Endometrial microvascular endothelial cells (primary cell): ENCODE measurements around the gene TRIM28. TPM values are rescaled to one million over a fixed set of nuclear protein-coding genes. Genes with fewer than 3 reads are reported as not detected.
"Not testable (repeated sequence)": the region's sequence is repeated elsewhere in the genome, so short reads cannot be mapped to it uniquely, and the experiment has no call there.

Experiments
- in situ Hi-C: cut with HindIII; loops from 2 replicates; pipeline ENCODE4 v1.10.0; 2017; ENCODE audit warnings: low sequenced_read_pairs, low pct_unique_long_range_greater_than_20kb; ENCODE audit errors: inconsistent ontology term
- total RNA-seq: library from RNA; depleted of rRNA; stranded (reverse); fragments of >200 nt; gene quantifications from one replicate; pipeline ENCODE4 v1.2.3, GENCODE V29; 2015; ENCODE audit errors: inconsistent ontology term

TRIM28 gene
- total RNA-seq, 1 donor from 2014 or later: 420 TPM

DNA sequence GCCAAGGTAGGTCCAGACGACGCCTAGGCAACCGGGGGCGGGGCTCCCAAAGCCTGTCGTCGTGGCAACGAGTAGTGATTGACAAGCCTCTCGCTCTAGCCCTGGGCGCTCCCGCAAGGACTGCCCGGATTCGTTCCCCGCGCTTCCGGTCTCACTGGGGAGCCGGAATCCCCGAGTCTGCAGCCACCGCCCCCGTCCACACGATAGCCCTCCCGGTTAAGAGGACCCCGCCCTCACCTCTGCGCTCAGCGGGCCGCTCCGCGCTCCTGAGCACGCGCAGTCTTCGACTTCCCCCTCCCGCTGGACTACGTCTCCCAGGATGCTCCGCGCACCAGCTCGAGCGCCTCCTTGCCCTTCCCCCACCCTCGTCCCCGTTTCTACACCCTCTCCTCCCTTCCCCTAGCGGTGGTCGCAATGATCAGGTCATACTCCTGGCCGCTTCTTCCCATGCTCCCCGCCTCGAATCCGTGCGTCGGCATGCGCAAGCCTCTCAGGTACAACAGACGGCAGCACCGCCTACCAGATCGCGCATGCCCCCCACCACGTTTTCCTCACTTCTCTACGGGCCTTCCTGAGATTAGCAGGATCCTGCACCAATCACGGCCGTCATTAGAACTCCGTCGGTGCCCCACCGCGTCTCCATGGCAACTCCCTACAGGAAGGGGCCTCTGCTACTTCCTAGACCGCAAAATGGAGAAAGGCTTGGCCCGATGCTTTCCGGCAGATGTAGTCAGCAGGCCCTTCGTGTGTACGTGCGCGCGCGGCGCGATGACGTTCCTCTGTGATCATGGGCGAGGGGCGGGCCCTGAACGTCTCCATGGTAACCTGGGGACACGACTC lies 29.2 kb downstream of the TRIM28 start, which contains the start of gene MZF1:
MZF1 (minus strand) TSS at position 518 of the 840 bp plus-strand sequence. CDS start 1,946 bp downstream, outside the sequence.
- in situ Hi-C loops: no loop called here

- in situ Hi-C loops: no loop called here
Observed at GRCh38 chr19:58573658-58574164, 29.8 kb downstream of the TRIM28 start.

GRCh38 chr19:58575183-58576041 lies 31.5 kb downstream of the TRIM28 start:
- in situ Hi-C loops: no loop called here

- in situ Hi-C loops: not testable (repeated sequence)
Observed at GRCh38 chr19:58577581-58577980, 33.7 kb downstream of the TRIM28 start.

- in situ Hi-C loops: no loop called here
Observed at GRCh38 chr19:58578012-58578925, 34.4 kb downstream of the TRIM28 start.

GRCh38 chr19:58579473-58580142 lies 35.7 kb downstream of the TRIM28 start:
- in situ Hi-C loops: no loop called here

DNA sequence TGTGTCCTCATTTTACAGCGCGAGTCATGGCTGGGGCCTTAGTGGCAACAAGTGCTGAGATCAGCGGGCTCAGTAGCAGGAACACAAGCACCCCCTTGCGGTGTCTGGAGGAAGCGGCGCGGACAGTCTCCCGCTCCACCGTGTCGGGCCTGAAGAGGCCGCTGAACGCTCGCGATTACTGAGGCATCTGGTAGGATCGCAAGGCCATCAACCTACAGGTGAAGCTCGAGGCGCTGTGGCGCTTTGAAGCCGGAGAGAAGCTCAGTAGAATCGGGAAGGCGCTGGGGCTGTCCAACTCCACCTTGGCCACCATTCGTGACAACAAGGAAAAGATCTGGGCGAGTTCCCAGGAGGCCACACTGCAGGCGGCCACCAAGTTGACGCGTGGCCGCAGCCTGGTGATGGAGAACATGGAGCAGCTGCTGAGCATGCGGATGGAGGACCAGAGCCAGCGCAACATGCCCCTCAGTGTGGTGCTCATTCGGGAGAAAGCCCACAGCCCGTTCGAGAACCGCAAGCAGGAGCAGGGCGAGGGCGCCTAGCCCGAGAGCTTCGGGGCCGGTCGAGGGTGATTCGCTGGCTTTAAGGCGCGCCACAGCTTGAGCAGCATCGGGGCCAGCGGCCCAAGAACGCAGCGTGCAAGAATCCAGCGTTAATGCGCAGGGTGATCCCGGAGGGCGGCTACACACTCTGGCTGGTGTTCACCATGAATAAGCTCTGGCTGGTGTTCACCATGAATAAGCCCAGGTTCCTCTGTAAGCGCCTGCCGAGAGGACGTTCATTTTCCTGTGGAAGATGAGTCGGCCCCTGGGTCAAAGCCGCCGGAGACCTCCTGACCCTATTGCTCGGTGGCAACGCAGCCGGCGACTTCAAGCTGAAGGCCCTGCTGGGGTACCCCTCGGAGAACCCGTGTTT lies 37.6 kb downstream of the TRIM28 start:
- in situ Hi-C loops: no loop called here

- in situ Hi-C loops: no loop called here
Observed at GRCh38 chr19:58582985-58583384, 39.1 kb downstream of the TRIM28 start.

DNA sequence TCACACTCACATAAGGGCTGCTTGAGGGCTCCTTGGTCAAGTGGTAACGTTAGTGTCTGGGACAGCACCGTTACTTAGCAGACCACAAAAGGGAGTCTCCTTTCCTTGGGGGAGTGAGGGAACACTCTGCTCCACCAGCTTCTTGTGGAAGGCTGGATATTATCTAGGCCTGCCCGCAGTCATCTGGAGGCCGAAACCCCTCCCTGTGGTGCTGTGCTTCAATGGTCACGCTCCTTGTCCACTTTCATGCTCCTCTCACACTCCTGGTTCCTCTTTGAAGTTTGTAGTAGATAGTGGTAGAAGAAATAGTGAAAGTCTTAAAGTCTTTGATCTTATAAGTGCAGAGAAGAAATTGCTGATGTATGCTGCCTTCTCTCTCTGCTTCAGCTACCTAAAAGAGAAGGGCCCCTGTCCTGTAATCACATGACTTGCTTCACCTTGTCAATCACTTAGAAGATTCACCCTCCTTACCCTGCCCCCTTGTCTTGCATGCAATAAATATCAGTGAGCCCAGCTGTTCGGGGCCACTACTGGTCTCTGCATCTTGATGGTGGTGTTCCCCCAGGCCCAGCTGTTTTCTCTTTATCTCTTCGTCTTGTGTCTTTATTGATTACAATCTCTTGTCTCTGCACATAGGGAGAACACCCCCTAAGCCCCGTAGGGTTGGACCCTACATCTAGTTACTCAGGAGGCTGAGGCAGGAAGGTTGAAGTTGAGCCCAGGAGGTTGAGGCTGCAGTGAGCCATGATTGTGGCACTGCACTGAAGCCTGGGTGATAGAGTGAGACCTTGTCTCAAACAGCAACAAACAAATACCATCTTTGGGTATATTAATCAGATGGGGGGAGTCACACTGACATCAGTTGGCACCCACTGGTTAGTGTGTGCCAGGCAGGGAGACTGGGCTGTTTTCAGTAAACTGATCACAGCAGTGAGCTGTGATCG lies 40.9 kb downstream of the TRIM28 start:
- in situ Hi-C loops: no loop called here

DNA sequence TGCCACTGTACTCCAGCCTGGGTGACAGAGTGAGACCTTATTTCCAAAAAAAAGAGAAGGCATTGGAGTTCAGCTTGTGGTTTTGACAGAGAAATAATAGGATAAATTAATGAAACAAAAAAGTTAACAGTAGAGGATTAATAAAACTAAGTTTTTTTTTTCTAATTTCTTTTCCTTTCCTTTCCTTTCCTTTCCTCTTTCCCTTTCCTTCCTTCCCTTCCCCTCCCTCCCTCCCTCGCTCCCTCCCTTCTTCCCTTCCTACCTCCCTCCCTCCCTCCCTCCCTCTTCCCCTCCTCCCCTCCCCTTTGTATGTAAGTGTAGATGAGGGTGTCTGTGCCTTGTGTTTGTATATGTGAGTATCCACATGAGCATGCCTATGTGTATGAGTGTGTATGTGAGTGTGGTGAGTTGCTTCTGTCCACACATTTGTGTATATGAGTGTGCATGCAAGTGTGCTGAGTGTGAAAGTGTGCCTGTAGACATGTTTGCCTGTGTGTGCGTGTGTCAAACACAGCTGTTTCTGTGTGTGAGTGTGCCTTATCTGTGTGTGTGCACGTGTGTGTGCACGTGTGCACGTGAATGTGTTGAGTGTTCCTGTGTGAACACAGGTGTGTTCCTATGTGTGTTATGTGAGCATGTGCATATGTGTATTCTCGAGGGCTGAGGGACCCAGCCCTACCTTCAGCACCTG lies 41.7 kb downstream of the TRIM28 start:
- in situ Hi-C loops: no loop called here

DNA sequence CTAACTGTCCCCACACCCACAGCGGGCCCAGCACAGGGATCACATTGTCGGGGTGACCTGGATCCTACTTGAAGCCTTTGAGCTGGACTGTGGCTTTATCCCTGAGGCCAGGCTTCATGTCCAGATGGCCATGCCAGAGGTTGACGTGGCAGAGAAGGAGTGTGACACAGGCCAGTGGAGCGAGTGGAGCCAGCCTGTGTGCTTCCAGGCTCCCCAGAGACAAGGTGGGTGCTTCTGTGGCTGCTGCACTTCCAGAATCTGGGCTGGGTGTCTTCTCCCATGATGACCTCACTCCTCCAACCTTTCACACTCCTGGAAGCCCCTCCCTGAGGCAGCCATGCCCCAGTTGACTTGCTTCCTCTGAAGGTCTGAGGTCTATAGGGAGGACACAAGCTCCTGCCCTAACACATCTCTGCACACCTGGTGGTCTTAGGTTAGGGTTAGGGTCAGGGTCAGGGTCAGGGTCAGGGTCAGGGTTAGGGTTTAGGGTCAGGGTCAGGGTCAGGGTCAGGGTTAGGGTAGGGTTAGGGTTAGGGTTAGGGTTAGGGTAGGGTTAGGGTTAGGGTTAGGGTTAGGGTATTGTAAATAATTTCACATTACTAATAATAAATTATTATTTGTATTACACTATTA lies 42.4 kb downstream of the TRIM28 start:
- in situ Hi-C loops: no loop called here

Other genes starting within 250 kb of the TRIM28 start
- gene ERVK3-1, start 238.7 kb upstream of the TRIM28 start, total RNA-seq: 44.8 TPM
- 1.3 TPM for gene ZSCAN22, start 217.1 kb upstream of the TRIM28 start, total RNA-seq
- not detected for gene A1BG, start 190.6 kb upstream of the TRIM28 start, total RNA-seq
- 0.19 TPM for gene ZNF497, start 181.3 kb upstream of the TRIM28 start, total RNA-seq
- 3.1 TPM for gene ZNF837, start 163.0 kb upstream of the TRIM28 start, total RNA-seq
- 2,433 TPM for gene RPS5, start 156.8 kb upstream of the TRIM28 start, total RNA-seq
- gene RNF225, start 148.4 kb upstream of the TRIM28 start, total RNA-seq: not detected
- 2.6 TPM for gene ZNF584, start 135.4 kb upstream of the TRIM28 start, total RNA-seq
- gene ZNF132, start 103.9 kb upstream of the TRIM28 start, total RNA-seq: 3.3 TPM
- gene ZNF324B, start 92.4 kb upstream of the TRIM28 start, total RNA-seq: 8.5 TPM
- gene ZNF324, start 77.0 kb upstream of the TRIM28 start, total RNA-seq: 7.5 TPM
- 7.4 TPM for gene ZNF446, start 67.7 kb upstream of the TRIM28 start, total RNA-seq
- gene SLC27A5, start 32.1 kb upstream of the TRIM28 start, total RNA-seq: 13.9 TPM
- gene ZBTB45, start 24.3 kb upstream of the TRIM28 start, total RNA-seq: 10.3 TPM
- 67.3 TPM for gene CHMP2A, start 11.0 kb downstream of the TRIM28 start, total RNA-seq
- 37.9 TPM for gene UBE2M, start 14.5 kb downstream of the TRIM28 start, total RNA-seq
- 12.7 TPM for gene MZF1, start 29.3 kb downstream of the TRIM28 start, total RNA-seq